ENCODE results near the gene AMZ1. TPM values are rescaled to one million over a fixed set of nuclear protein-coding genes. Genes with fewer than 3 reads are reported as not detected.
"Not testable (repeated sequence)": the region's sequence is repeated elsewhere in the genome, so short reads cannot be mapped to it uniquely, and the experiment has no call there.

AMZ1 gene
- total RNA-seq, 6 experiments from 2014 or later, result 6.2 to 11.3 (median 7.8) TPM

GRCh38 chr7:2719007-2719406 lies 31.0 kb downstream of the AMZ1 start:
- Mint-ChIP-seq H3K9me3 (no peaks in the 10 kb centered on the region), H3K4me1 (ENCODE audit: low read depth) (peaks cover 29% of the 10 kb centered on the region), H3K27me3 (ENCODE audit: insufficient read depth) (peaks cover 12% of the 10 kb centered on the region), H3K27ac (no peak overlapping the region), H3K36me3 (ENCODE audit: low read depth) (peaks cover 37% of the 10 kb centered on the region), H3K4me3 (no peak overlapping the region)
- peak; percentile 74 for TF ChIP-seq CTCF (IDR thresholded peaks at IDR 0.05)
- no peak for DNase-seq

GRCh38 chr7:2720024-2720423 lies 32.0 kb downstream of the AMZ1 start:
- no peak overlapping the region for H3K4me3 Mint-ChIP-seq
- peaks cover 27% of the 10 kb centered on the region for H3K36me3 Mint-ChIP-seq (ENCODE audit: low read depth)
- TF ChIP-seq CTCF (IDR thresholded peaks at IDR 0.05), result no peak
- peaks cover 10% of the 10 kb centered on the region for H3K27me3 Mint-ChIP-seq (ENCODE audit: insufficient read depth)
- H3K4me1 Mint-ChIP-seq (ENCODE audit: low read depth), result peaks cover 26% of the 10 kb centered on the region
- no peak for DNase-seq
- no peaks in the 10 kb centered on the region for H3K9me3 Mint-ChIP-seq
- H3K27ac Mint-ChIP-seq, result no peak overlapping the region

GRCh38 chr7:2721842-2722241 lies 33.8 kb downstream of the AMZ1 start:
- no peak overlapping the region for H3K27ac Mint-ChIP-seq
- H3K4me1 Mint-ChIP-seq (ENCODE audit: low read depth), result peaks cover 7% of the 10 kb centered on the region
- no peak overlapping the region for H3K4me3 Mint-ChIP-seq
- H3K27me3 Mint-ChIP-seq (ENCODE audit: insufficient read depth), result peaks cover 10% of the 10 kb centered on the region
- peaks cover 28% of the 10 kb centered on the region for H3K36me3 Mint-ChIP-seq (ENCODE audit: low read depth)
- no peak for TF ChIP-seq CTCF (IDR thresholded peaks at IDR 0.05)
- DNase-seq, result no peak
- no peaks in the 10 kb centered on the region for H3K9me3 Mint-ChIP-seq

GRCh38 chr7:2722591-2722990 lies 34.6 kb downstream of the AMZ1 start:
- no peak overlapping the region for H3K4me3 Mint-ChIP-seq
- no peaks in the 10 kb centered on the region for H3K9me3 Mint-ChIP-seq
- peaks cover 10% of the 10 kb centered on the region for H3K27me3 Mint-ChIP-seq (ENCODE audit: insufficient read depth)
- no peak for DNase-seq
- no peak overlapping the region for H3K27ac Mint-ChIP-seq
- TF ChIP-seq CTCF (IDR thresholded peaks at IDR 0.05), result no peak
- H3K4me1 Mint-ChIP-seq (ENCODE audit: low read depth), result peaks cover under 1% of the 10 kb centered on the region
- H3K36me3 Mint-ChIP-seq (ENCODE audit: low read depth), result peaks cover 26% of the 10 kb centered on the region

- H3K27me3 Mint-ChIP-seq (ENCODE audit: insufficient read depth), result peaks cover 10% of the 10 kb centered on the region
- peaks cover 30% of the 10 kb centered on the region for H3K36me3 Mint-ChIP-seq (ENCODE audit: low read depth)
- H3K4me1 Mint-ChIP-seq (ENCODE audit: low read depth), result peaks cover 7% of the 10 kb centered on the region
- no peak overlapping the region for H3K4me3 Mint-ChIP-seq
- no peaks in the 10 kb centered on the region for H3K9me3 Mint-ChIP-seq
- no peak for DNase-seq
- no peak overlapping the region for H3K27ac Mint-ChIP-seq
- TF ChIP-seq CTCF (IDR thresholded peaks at IDR 0.05), result no peak
These were observed 35.3 kb downstream of the AMZ1 start for GRCh38 chr7:2723138-2723850.

- not testable (repeated sequence) for H3K27ac Mint-ChIP-seq; H3K4me3 Mint-ChIP-seq; H3K9me3 Mint-ChIP-seq; H3K27me3 Mint-ChIP-seq (ENCODE audit: insufficient read depth); DNase-seq
- peaks cover 15% of the 10 kb centered on the region for H3K4me1 Mint-ChIP-seq (ENCODE audit: low read depth)
- H3K36me3 Mint-ChIP-seq (ENCODE audit: low read depth), result peaks cover 31% of the 10 kb centered on the region
These were observed 36.0 kb downstream of the AMZ1 start for GRCh38 chr7:2724036-2724435.
